ENCODE results near the gene NAALADL2.
"Not testable (repeated sequence)": the region's sequence is repeated elsewhere in the genome, so short reads cannot be mapped to it uniquely, and the experiment has no call there.

The NAALADL2 gene

GRCh38 chr3:175493301-175493700 lies 634.2 kb downstream of the NAALADL2 start:
- no peak for DNase-seq (ENCODE audit: low read depth)

- DNase-seq (ENCODE audit: low read depth): no peak
These were observed 636.2 kb downstream of the NAALADL2 start for GRCh38 chr3:175495331-175495730.

DNA sequence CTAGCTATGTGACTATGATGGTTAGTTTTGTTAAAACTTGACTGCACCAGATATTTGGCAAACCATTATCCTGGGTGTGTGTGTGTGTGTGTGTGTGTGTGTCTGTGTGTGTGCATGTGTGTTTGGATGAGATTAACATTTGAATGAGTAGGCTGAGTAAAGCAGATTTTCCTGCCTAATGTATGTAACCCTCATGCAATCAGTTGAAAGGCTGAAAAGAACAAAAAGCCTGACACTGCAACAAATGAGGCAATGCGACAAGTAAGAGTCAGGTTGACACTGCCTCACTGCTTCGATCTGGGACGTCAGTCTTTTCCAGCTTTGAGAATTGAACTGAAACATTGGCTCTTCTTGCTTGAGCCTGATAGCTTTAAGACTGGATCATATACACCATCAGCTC lies 643.0 kb downstream of the NAALADL2 start:
- no peak for DNase-seq (ENCODE audit: low read depth)

- no peak for DNase-seq (ENCODE audit: low read depth)
These were observed 652.2 kb downstream of the NAALADL2 start for GRCh38 chr3:175511219-175511785.

GRCh38 chr3:175512700-175513099 lies 653.6 kb downstream of the NAALADL2 start:
- DNase-seq (ENCODE audit: low read depth): no peak

- DNase-seq (ENCODE audit: low read depth): no peak
These were observed 659.3 kb downstream of the NAALADL2 start for GRCh38 chr3:175518459-175518858.

- no peak for DNase-seq (ENCODE audit: low read depth)
These were observed 662.3 kb downstream of the NAALADL2 start for GRCh38 chr3:175521406-175521805.

- no peak for DNase-seq (ENCODE audit: low read depth)
These were observed 667.1 kb downstream of the NAALADL2 start for GRCh38 chr3:175526191-175526590.

DNA sequence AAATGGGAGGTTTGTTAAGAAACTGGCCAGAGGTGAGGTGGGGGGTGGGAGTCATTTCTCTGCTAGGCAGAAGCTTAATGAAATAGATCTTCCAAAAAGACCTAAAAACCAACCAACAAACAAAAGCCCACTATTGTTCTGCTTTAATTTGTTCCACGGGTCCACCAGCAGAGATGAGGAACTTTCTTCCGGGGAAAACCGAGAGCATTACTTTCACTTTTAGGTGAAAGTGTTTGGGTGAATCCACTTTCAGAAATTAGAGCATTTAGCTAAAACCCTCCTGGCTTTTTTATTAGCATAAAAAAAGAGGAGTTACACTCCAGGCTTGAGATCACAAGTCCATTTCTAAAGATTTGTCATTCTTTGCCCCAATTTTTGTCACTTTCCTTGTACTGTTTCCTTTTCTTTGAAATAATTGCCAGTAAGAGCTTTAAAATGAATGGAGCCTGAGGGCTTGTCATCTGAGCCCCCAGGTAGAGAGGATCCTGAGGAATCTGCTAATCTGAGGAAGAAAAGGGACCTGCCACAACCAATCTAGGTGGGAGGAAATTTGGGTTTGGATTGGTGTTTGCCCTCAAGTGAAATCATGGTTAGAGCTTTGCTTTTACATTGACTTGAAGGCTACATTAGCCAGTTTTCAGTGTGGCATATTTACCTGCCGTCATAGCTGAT lies 667.6 kb downstream of the NAALADL2 start:
- no peak for DNase-seq (ENCODE audit: low read depth)

GRCh38 chr3:175528693-175529092 lies 669.6 kb downstream of the NAALADL2 start:
- DNase-seq (ENCODE audit: low read depth): not testable (repeated sequence)

DNA sequence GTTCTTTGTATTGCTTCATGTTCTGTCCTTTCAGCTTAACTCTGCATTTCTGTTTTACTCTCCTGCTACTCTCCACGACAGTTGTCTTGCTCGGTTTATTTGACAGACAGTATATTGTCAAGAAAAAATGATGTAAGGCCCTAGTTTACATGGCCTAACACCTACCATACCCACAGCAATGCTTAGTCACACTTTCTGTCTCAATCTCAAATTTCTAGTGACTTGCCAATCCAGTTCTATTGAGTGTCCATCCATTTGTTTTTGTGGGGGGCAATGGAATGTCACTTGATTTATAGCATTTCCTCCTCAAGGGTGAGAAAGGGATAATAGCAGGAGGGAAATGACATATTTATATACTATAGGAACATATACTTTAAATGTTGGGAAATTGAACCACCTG lies 676.2 kb downstream of the NAALADL2 start:
- no peak for DNase-seq (ENCODE audit: low read depth)

DNA sequence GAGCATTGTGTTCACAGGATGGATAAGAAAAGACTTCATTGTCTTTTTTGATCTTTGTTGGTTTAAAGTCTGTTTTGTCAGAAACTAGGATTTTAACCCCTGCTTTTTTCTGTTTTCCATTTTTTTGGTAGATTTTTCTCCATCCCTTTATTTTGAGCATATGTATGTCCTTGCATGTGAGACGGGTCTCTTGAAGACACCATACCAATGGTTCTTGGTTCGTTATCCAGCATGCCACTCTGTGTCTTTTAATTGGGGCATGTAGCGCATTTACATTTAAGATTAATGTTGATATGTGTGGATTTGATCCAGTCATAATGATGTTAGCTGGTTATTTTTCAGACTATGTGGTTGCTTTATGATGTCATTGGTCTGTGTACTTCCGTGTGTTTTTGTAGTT lies 687.0 kb downstream of the NAALADL2 start:
- DNase-seq (ENCODE audit: low read depth): no peak

DNA sequence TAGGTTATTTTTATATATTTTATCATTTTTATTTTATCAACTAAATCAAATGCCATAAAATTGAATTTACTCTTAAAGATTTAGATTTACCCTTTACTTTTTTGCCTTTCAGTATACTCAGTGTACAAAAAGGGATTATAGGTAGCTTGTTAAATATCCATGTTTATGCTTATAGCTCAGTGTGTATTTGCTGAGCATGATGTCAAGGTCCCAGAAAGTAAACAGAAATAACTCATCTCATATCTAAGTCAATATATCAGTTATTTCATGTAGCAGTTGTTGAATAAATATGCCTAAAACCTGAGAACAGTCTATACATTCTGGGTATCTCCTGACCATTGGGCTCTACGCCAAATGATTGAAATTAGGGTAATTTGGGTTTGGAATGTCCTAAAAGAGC lies 693.8 kb downstream of the NAALADL2 start:
- no peak for DNase-seq (ENCODE audit: low read depth)

DNA sequence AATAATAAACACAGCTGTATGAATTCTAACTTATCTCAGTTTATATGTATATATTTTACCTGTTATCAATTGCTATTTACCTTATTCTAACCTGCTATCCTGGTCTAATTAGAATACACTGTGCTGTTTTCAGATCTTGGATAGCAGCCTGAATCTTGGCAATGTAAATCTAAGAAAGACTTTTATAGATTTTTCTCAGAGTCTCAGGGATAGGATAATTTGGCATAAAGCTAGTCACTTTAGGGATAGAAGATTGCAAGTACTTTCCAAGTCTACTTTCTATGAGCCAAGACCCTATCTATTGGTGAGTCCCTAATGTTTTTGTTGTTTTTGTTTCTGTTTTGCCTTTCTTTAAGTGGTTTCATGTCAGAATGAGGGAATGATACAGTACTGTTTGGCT lies 695.7 kb downstream of the NAALADL2 start:
- no peak for DNase-seq (ENCODE audit: low read depth)

DNA sequence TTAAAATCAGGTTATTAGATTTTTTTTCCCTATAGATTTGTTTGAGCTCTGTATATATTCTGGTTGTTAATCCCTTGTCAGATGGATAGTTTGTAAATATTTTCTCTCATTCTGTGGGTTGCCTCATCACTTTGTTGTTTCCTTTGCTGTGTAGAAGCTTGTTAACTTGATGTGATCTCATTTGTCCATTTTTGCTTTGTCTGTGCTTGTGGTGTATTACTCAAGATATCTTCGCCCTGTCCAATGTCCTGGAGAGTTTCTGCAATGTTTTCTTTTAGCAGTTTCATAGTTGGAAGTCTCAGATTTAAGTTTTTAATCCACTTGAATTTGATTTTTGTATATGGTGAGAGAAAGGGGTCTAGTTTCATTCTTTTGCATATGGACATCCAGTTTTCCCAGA lies 699.1 kb downstream of the NAALADL2 start:
- DNase-seq (ENCODE audit: low read depth): no peak

DNA sequence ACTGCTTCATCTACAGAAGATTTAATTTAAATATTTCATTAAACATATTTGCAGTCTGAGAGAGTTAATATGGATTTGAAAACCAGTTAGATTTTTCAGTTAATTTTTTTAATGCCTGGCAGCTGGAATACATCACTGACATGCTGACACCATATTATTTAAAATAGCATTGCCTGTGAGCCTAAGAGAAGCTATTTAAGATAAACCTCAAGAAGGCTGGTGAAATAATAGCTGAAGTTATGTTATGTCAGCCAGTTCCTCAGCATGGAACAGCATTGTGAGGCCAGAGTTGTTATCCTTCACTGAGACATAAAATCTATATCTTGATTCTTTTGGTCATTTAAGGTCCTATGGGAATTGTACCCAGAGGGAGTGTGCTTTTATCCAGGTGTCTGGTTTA lies 705.2 kb downstream of the NAALADL2 start:
- DNase-seq (ENCODE audit: low read depth): no peak

DNA sequence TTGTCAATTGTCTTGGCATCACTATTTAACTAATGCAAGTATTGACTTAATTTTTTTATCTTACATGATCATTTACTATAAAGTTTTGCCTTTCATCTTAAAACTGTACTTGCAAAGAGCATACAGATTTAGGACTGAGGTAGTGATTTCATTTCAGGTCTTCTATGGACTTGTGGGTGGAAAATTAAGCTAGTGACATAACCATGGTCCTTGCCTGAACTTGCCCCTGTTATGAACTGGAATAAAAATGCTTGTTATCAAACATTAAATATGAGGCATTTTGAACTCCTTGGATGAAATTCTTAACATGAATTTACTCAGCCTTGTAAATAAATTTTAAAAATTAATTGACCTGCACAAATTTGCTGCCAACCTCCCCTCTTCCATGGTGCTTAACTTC lies 712.0 kb downstream of the NAALADL2 start:
- no peak for DNase-seq (ENCODE audit: low read depth)

GRCh38 chr3:175573226-175573625 lies 714.1 kb downstream of the NAALADL2 start:
- DNase-seq (ENCODE audit: low read depth): no peak

DNA sequence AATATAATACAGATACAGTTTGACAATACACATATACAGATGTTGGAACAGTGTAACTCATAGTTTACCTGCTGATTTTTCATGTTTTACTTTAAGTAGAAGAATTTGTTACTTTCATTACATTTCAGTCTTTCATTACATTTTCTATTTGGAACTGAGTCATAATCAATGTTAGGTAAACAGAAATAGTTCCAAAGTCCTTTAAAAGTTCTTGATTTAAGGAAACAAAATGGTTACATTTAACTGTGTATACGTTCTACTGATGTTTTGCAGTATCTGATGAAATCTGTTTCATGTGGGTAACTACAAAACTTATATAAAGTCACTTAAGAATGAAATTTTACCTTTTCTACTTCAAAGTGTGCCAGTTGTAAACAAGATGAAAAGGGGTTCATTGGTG lies 721.2 kb downstream of the NAALADL2 start:
- no peak for DNase-seq (ENCODE audit: low read depth)

GRCh38 chr3:175585898-175586297 lies 726.8 kb downstream of the NAALADL2 start:
- DNase-seq (ENCODE audit: low read depth): no peak

DNA sequence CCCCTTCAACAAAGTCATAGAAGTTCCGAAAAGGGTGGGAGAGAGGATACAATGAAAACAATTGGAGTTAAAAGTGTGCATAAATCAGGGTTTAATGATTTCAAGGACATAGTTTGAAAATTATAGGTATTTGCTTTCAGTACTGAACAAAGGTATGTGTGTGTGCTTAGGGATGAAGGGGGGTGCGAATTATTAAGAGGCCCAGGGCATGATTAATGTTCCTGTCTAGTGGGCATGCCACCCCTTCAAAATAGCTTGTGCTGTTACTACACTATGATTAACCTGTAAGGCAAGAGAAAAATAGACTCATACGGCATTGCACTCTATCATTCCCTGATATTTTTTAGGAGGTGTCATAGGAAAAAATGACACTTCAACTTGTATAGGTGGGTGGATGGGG lies 731.6 kb downstream of the NAALADL2 start:
- DNase-seq (ENCODE audit: low read depth): no peak

GRCh38 chr3:175591375-175591774 lies 732.2 kb downstream of the NAALADL2 start:
- DNase-seq (ENCODE audit: low read depth): no peak

DNA sequence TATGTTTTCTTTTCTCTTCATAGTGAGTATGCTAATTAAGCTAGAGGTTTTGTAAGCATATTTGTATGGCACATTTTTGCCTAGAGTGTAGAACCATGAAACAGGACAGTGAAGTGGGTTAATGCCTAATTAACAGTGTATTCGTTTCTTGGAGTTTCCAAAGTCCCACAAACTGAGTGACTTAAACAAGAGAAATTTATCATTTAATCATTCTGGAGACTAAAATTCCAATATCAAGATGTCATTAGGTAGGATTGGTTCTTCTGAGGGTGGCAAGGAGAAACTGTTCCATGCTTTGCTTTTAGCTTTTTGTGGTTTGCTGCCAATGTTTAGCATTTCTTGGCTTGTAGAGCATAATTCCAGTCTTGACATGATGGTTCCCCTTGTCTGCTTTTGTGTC lies 734.2 kb downstream of the NAALADL2 start:
- DNase-seq (ENCODE audit: low read depth): no peak

DNA sequence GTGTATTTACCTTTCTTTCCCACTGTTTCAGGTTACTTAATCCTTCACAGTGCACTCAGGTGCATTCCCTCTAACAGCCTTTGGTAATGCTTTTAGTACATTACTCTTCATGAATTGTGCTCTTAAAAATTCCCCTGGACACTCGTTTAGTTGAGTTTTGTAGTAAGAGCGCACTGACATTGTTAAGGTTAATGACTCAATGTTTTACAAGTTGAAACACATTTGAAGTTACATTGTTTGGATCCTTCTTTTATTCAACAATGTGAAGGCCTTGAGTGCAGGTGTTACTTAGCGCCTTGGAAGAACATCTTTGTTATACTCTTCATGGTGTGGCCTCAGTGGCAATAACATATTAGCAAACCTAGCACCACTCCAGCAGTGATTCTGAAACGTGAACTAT lies 739.6 kb downstream of the NAALADL2 start:
- DNase-seq (ENCODE audit: low read depth): no peak

All from activated T-helper 9 cell treated with anti-CD3 and anti-CD28 coated beads, Interleukin-2, amount 50 U/mL, for 16 hours (primary cell).